ENCODE measurements around the gene AGR2.

DNA sequence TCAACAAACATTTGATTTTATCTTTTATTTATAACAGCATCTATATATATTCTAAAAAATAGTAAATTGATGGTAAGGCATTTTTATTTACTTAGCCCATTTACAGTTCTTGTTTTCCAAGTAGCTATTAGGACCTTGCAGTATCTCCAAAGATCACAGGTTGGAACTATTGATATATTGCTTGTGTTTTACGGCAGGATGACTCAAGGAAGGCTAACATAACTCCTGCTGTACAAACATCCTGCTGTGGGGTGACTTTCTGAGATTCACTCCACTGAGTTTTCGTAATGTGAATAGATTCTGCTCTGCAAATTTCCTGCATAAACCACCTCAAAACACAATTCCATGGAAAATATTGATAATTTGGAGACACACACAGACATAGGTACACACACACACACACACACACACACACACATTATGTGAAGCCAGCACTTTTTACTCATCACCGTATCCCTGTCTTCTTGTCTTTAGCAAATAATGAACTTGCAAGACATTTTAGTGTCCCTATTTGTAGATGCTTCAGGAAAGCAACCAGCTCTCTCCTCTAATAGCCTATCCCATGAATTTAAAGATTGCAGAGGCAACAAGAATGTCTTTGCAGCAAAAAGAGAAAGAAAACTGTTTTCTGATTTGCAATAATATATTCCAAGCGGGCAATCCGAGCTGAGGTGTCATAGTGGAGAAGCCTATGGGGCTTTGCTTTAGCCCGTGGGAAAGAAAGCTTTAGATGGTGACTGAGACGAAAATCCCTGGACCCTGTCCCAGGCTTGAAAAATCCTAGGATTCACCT, 722 bp downstream of the AGR2 start:
- TF ChIP-seq, protein P1, sequence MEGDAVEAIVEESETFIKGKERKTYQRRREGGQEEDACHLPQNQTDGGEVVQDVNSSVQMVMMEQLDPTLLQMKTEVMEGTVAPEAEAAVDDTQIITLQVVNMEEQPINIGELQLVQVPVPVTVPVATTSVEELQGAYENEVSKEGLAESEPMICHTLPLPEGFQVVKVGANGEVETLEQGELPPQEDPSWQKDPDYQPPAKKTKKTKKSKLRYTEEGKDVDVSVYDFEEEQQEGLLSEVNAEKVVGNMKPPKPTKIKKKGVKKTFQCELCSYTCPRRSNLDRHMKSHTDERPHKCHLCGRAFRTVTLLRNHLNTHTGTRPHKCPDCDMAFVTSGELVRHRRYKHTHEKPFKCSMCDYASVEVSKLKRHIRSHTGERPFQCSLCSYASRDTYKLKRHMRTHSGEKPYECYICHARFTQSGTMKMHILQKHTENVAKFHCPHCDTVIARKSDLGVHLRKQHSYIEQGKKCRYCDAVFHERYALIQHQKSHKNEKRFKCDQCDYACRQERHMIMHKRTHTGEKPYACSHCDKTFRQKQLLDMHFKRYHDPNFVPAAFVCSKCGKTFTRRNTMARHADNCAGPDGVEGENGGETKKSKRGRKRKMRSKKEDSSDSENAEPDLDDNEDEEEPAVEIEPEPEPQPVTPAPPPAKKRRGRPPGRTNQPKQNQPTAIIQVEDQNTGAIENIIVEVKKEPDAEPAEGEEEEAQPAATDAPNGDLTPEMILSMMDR (conservative IDR thresholded peaks at IDR 0.05): no peak
- no peak for TF ChIP-seq EZH2 (IDR thresholded peaks at IDR 0.05; ENCODE audit: low read depth)

Data from PC-9 (cell line).